Mesenchymal stem cell (in vitro differentiated cells and primary cell): ENCODE results near the gene ACAA2.
"Not testable (repeated sequence)": the region's sequence is repeated elsewhere in the genome, so short reads cannot be mapped to it uniquely, and the experiment has no call there.

Source experiments
- DNase-seq: peaks from one replicate; pipeline ENCODE4 v3.0.0-alpha.2; 2013
- H2AFZ ChIP-seq: one replicate; pipeline ENCODE4 v1.6.1; 2013; ENCODE audit warnings: low read depth, mild to moderate bottlenecking, control low read depth, inconsistent platforms, low read length, moderate library complexity
- H2AK5ac ChIP-seq: 2 replicates; pipeline ENCODE4 v1.6.1; 2013; ENCODE audit warnings: low read length, moderate library complexity, mild to moderate bottlenecking, inconsistent platforms; ENCODE audit not compliant: severe bottlenecking
- H2BK120ac ChIP-seq: one replicate; pipeline ENCODE4 v1.6.1; 2013; ENCODE audit warnings: low read depth, mild to moderate bottlenecking, inconsistent platforms, low read length, moderate library complexity
- H2BK12ac ChIP-seq, 2 experiments: one replicate each; pipeline ENCODE4 v1.6.1; 2013; ENCODE audit warnings: inconsistent platforms in 2 of 2, low read length in 2 of 2, mild to moderate bottlenecking in 2 of 2, moderate library complexity in 2 of 2, control low read depth in 1 of 2
- H2BK15ac ChIP-seq: one replicate; pipeline ENCODE4 v1.6.1; 2013; ENCODE audit warnings: mild to moderate bottlenecking, low read depth, inconsistent platforms; ENCODE audit not compliant: poor library complexity, severe bottlenecking
- H2BK5ac ChIP-seq: 2 replicates; pipeline ENCODE4 v1.6.1; 2013; ENCODE audit warnings: low read depth, mild to moderate bottlenecking, low read length, control low read depth, inconsistent platforms; ENCODE audit not compliant: poor library complexity, severe bottlenecking
- H3K14ac ChIP-seq, 2 experiments: one replicate each; pipeline ENCODE4 v1.6.1; 2013; ENCODE audit warnings: inconsistent platforms in 2 of 2, low read length in 2 of 2, control low read depth in 1 of 2, mild to moderate bottlenecking in 1 of 2, moderate library complexity in 1 of 2
- H3K18ac ChIP-seq, 2 experiments: one replicate each; pipeline ENCODE4 v1.6.1; 2013; ENCODE audit warnings: inconsistent platforms in 2 of 2, low read length in 2 of 2, control low read depth in 1 of 2, low read depth in 1 of 2, mild to moderate bottlenecking in 1 of 2
- H3K23ac ChIP-seq, 2 experiments: one replicate each; pipeline ENCODE4 v1.6.1; 2013; ENCODE audit warnings: inconsistent platforms in 2 of 2, low read length in 2 of 2, mild to moderate bottlenecking in 2 of 2, moderate library complexity in 2 of 2, control low read depth in 1 of 2
- H3K27ac ChIP-seq: 2 replicates; pipeline ENCODE4 v1.5.1; 2013; ENCODE audit warnings: mild to moderate bottlenecking, moderate library complexity, low read length, control low read depth, inconsistent platforms; ENCODE audit not compliant: poor library complexity, severe bottlenecking
- H3K27me3 ChIP-seq, 2 experiments: 2 replicates each; pipeline versions ENCODE4 v1.6.1 to v1.7.0; 2013; ENCODE audit warnings: low read length in 2 of 2, mild to moderate bottlenecking in 2 of 2, moderate library complexity in 2 of 2, control low read depth in 1 of 2, inconsistent platforms in 1 of 2; ENCODE audit not compliant: control insufficient read depth in 1 of 2, insufficient read depth in 1 of 2
- H3K36me3 ChIP-seq, 2 experiments: 2 replicates each; pipeline versions ENCODE4 v1.6.1 to v1.7.0; 2013; ENCODE audit warnings: low read length in 2 of 2, control low read depth in 1 of 2, inconsistent platforms in 1 of 2, low read depth in 1 of 2, mild to moderate bottlenecking in 1 of 2; ENCODE audit not compliant: insufficient read depth in 2 of 2, control insufficient read depth in 1 of 2
- H3K4ac ChIP-seq, 2 experiments: one replicate each; pipeline ENCODE4 v1.6.1; 2013; ENCODE audit warnings: inconsistent platforms in 2 of 2, low read length in 2 of 2, mild to moderate bottlenecking in 2 of 2, moderate library complexity in 2 of 2, control low read depth in 1 of 2, low read depth in 1 of 2
- H3K4me1 ChIP-seq: 2 replicates; pipeline ENCODE4 v1.6.1; 2013; ENCODE audit warnings: low read depth, low read length, control low read depth; ENCODE audit not compliant: control insufficient read depth, insufficient read depth
- H3K4me2 ChIP-seq: 2 replicates; pipeline ENCODE4 v1.6.1; 2013; ENCODE audit warnings: low read length, mild to moderate bottlenecking, inconsistent platforms; ENCODE audit not compliant: poor library complexity, severe bottlenecking
- H3K4me3 ChIP-seq, 2 experiments: 2 replicates each; pipeline versions ENCODE4 v1.5.1 to v1.7.0; 2013; ENCODE audit warnings: low read length in 2 of 2, mild to moderate bottlenecking in 2 of 2, control low read depth in 1 of 2, low read depth in 1 of 2; ENCODE audit not compliant: insufficient read depth in 1 of 2
- H3K79me1 ChIP-seq: replicated peaks from 2 replicates; pipeline ENCODE4 v1.6.1; 2013; ENCODE audit warnings: mild to moderate bottlenecking, control low read depth, low read length, inconsistent platforms; ENCODE audit not compliant: poor library complexity, severe bottlenecking
- H3K9ac ChIP-seq: 2 replicates; pipeline ENCODE4 v1.7.0; 2013; ENCODE audit warnings: mild to moderate bottlenecking, low read length, moderate library complexity
- H3K9me3 ChIP-seq: 2 replicates; pipeline ENCODE4 v1.7.0; 2013; ENCODE audit warnings: mild to moderate bottlenecking, low read length; ENCODE audit not compliant: control insufficient read depth
- H4K8ac ChIP-seq: one replicate; pipeline ENCODE4 v1.6.1; 2013; ENCODE audit warnings: inconsistent platforms, mild to moderate bottlenecking, low read length, moderate library complexity
- H4K91ac ChIP-seq: one replicate; pipeline ENCODE4 v1.6.1; 2013; ENCODE audit warnings: mild to moderate bottlenecking, low read length, inconsistent platforms
- WGBS: methylation state at CpG from one replicate; pipeline ENCODE4 v1.1.7; 2013; ENCODE audit warnings: mixed read lengths; 5-methylcytosine and 5-hydroxymethylcytosine counted together

Gene ACAA2

DNA sequence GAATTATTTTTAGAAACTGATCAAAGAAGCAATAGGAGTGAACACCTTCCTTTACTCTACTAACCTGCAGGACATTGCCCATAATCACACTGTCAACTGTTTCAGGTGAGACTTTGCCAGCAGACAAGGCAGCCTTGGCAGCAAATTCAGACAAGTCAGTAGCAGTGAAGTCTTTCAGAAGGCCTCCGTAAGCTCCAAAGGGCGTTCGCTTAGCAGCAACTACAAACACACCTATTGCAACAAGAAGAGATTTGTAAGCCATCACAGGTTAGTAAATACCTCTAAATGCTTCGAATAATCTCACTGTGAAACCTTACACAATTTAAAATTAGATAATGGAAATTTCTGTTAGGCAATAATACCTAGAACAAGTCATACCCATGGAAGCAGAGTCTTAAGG lies 10.7 kb downstream of the ACAA2 start:
- 100% methylated on average over 2 of the region's 4 CpGs for WGBS

GRCh38 chr18:49800491-49800890 lies 12.8 kb downstream of the ACAA2 start:
- H3K14ac ChIP-seq, H2BK12ac ChIP-seq, H3K4me1 ChIP-seq, H3K4ac ChIP-seq, H3K4me2 ChIP-seq, H3K18ac ChIP-seq, H3K79me1 ChIP-seq, H2BK15ac ChIP-seq, H2AK5ac ChIP-seq, H3K9me3 ChIP-seq, H3K23ac ChIP-seq, H3K9ac ChIP-seq, DNase-seq, H3K27ac ChIP-seq, H2BK5ac ChIP-seq, H3K27me3 ChIP-seq, H4K8ac ChIP-seq, H2BK120ac ChIP-seq, H4K91ac ChIP-seq, H3K4me3 ChIP-seq, H2AFZ ChIP-seq: not testable (repeated sequence)
- WGBS: 100% methylated on average over 1 of the region's 5 CpGs
- peaks cover 0 to 31% of the 10 kb centered on the region in 2 experiments for H3K36me3 ChIP-seq

More for the DNA sequence above, 10.7 kb downstream of the ACAA2 start:
- Histone ChIP-seq H2BK12ac (no peak overlapping the region), H3K4me2 (no peak overlapping the region), H2AFZ (no peak overlapping the region), H3K27ac (no peak overlapping the region), H3K4me1 (no peaks in the 10 kb centered on the region), H3K79me1 (peaks cover 14% of the 10 kb centered on the region), H3K36me3 (peaks cover 0 to 16% of the 10 kb centered on the region in 2 experiments), H3K9me3 (no peaks in the 10 kb centered on the region), H3K18ac (no peak overlapping the region), H4K8ac (no peak overlapping the region), H3K9ac (no peak overlapping the region), H3K4me3 (no peak overlapping the region), H3K4ac (no peak overlapping the region), H3K23ac (no peak overlapping the region), H2BK15ac (no peak overlapping the region), H2BK5ac (no peak overlapping the region), H3K27me3 (no peaks in the 10 kb centered on the region), H2AK5ac (no peak overlapping the region), H4K91ac (no peak overlapping the region), H2BK120ac (no peak overlapping the region), H3K14ac (no peak overlapping the region)
- no peak for DNase-seq

GRCh38 chr18:49799806-49800205 lies 13.5 kb downstream of the ACAA2 start:
- H3K36me3 ChIP-seq: peaks cover 0 to 38% of the 10 kb centered on the region in 2 experiments
- 97% methylated on average over 5 of the region's 29 CpGs for WGBS
- H2AFZ ChIP-seq, H4K91ac ChIP-seq, H3K79me1 ChIP-seq, H3K4me1 ChIP-seq, H2BK15ac ChIP-seq, H3K14ac ChIP-seq, H3K9me3 ChIP-seq, H3K27ac ChIP-seq, H2BK5ac ChIP-seq, H3K4ac ChIP-seq, H3K4me2 ChIP-seq, H3K23ac ChIP-seq, H3K9ac ChIP-seq, H3K18ac ChIP-seq, H2BK12ac ChIP-seq, H3K27me3 ChIP-seq, H3K4me3 ChIP-seq, H4K8ac ChIP-seq, H2BK120ac ChIP-seq, DNase-seq, H2AK5ac ChIP-seq: not testable (repeated sequence)

DNA sequence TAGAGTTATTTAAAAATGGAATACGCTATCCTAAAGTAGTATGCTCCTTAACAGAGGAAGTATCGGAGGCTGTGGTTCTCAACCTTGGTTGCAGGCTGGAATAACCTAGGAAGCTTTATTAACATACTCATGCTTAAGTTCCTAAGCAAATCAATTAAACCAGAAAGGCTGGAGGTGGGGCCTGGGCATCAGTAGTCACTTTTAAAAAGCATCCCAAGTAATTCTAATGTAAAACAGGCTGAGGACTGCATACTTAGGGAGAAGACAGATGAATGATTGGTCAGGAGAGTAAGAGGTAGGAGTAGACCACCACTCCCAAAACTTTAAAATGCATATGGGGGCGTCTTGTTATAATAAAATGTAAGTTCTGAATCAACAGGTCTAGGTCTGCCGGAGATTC lies 15.3 kb downstream of the ACAA2 start:
- Histone ChIP-seq H3K27ac (no peak overlapping the region), H4K8ac (no peak overlapping the region), H3K9me3 (no peaks in the 10 kb centered on the region), H3K23ac (no peak overlapping the region), H2BK12ac (no peak overlapping the region), H2BK120ac (no peak overlapping the region), H3K27me3 (no peaks in the 10 kb centered on the region), H3K9ac (no peak overlapping the region), H3K79me1 (no peaks in the 10 kb centered on the region), H2AFZ (no peak overlapping the region), H3K4me2 (no peak overlapping the region), H3K4ac (no peak overlapping the region), H3K14ac (no peak overlapping the region), H3K18ac (no peak overlapping the region), H2BK15ac (no peak overlapping the region), H3K36me3 (peaks cover 0 to 56% of the 10 kb centered on the region in 2 experiments), H2BK5ac (no peak overlapping the region), H3K4me3 (no peak overlapping the region), H2AK5ac (no peak overlapping the region), H3K4me1 (no peaks in the 10 kb centered on the region), H4K91ac (no peak overlapping the region)
- 100% methylated on average over 2 of the region's 4 CpGs for WGBS
- no peak for DNase-seq
